ENCODE measurements around the gene HOXC10.

HOXC10 gene

GRCh38 chr12:53965281-53966084, 19.5 kb upstream of the HOXC10 start:
- no peak for DNase-seq (ENCODE audit: low spot score)

GRCh38 chr12:53966085-53966384, 18.9 kb upstream of the HOXC10 start:
- no peak for DNase-seq (ENCODE audit: low spot score)

DNA sequence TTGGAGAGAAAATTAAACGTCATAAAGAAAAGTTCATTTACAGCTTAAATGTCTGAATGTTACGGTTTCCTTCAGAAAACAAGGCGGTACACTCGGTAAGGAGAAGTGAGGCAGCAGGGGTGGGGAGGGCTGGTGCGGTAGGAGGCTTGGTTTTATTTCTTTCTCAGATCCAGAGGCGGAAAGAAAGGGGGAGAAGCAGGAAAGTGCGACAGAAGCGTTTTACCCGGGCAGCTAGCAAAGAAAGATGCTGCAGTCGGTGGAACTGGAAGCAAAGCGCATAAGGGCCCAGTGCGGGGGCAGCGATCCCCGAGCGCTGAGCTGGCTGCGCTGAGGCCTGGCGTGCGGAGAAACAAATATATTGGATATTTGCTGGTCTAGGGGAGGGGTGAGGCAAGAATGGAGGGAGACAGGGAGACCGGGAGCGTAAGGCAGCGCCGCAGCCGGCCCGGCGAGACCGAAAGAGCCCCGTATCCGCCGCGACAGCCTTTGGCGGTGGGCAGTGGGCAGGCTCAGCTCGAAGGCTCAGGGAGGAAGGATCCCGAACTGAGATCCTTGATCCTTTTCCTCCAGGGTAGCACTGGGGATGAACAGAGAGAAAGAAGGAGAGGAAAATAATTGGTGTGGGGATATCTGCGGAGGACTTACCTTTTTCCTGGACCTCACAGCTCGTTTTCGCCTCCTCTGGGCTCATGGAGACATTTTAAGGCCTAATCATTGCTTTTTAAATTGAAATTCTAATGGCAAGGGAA, 18.4 kb upstream of the HOXC10 start:
- no peak for DNase-seq (ENCODE audit: low spot score)

DNA sequence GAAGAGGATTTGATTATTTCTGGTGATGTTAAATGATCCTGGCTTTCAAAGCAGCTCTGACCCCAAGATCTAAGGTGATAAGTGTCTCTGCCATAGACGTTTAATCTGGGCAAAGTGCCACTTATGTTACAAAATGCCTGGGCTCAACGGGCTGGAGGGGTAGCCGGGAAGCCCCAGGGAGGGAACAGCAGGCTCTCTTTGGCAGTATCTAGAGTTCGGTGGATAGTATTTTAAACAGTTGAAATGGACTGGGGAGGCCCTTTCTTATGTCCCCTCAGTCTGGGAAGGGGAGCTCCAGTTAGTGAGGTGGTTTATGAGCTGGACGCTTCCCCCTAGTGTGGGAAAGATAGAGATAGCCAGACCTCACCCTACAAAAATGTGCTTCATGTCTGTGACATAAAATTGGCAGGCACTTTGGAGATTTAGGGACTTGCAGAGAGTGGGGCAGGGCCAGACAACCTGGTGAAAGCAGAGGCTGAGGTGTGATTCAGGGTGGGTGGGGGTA, 17.5 kb upstream of the HOXC10 start:
- DNase-seq (ENCODE audit: low spot score): no peak

DNA sequence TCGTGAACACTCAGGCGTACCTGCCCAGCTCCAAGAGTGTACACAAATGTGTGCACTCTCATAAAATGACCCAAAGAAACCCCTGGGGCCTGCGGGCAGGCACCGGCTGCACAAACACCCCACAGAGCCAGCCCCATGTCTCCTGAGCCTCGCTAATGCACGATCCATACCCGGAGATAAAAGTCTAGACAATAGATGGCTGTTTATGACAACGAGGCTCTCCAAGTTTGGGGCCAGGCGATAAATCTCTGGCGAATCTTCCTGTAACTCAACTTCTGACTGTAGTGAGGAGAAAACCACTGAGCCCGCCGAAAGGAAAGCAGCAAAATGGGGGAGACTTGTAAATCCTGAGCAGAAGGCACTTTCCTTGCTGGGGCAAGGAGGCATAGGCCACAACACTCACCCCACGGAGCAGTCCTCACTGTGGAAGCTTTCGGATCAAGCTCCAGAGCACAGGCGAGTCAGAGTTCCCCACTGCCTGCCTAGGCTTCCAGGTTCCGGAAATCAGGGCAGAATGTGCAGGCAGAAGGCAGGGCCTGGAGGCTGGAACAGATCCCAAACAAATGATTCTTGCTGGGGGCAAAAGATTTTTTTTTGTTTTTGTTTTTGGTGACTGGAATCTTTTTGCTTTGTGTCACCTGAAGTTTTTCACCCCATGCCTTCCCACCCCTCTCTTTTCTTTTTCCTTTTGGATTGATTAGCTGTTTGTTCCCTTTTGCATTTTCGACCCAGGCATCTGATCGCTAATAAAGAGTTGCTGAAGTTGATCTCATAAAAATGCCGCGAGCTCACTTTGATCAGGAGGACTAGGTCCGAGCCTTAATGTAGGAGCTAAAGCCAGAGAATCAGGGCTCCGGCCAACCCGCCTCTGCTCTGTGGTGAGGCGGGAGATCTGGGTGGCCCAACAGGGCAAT, 16.5 kb upstream of the HOXC10 start:
- DNase-seq (ENCODE audit: low spot score): no peak

GRCh38 chr12:53969588-53970259, 15.2 kb upstream of the HOXC10 start:
- DNase-seq (ENCODE audit: low spot score): no peak

GRCh38 chr12:53970451-53970850, 14.5 kb upstream of the HOXC10 start:
- no peak for DNase-seq (ENCODE audit: low spot score)

DNA sequence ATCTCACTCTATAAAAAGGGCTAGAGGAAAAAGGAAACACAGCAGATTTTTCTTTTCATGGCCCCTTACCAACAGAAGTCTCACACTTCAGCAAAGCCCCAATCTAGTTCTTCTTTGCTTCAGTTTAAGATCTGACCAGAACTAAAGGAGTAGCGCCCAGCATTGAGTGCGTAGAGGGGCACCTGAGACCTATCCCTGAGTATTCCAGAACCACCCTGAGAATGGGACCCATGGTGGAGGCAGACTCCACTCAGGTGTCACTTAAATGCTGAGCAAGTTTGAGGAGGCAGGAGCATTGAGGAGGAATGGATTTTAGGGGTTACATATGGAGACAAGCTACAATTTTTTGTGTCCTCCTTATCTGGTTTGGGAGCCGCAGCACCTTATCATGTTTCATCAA, 13.8 kb upstream of the HOXC10 start:
- DNase-seq (ENCODE audit: low spot score): no peak

- DNase-seq (ENCODE audit: low spot score): no peak
These were observed 13.3 kb upstream of the HOXC10 start for GRCh38 chr12:53971686-53972085.

DNA sequence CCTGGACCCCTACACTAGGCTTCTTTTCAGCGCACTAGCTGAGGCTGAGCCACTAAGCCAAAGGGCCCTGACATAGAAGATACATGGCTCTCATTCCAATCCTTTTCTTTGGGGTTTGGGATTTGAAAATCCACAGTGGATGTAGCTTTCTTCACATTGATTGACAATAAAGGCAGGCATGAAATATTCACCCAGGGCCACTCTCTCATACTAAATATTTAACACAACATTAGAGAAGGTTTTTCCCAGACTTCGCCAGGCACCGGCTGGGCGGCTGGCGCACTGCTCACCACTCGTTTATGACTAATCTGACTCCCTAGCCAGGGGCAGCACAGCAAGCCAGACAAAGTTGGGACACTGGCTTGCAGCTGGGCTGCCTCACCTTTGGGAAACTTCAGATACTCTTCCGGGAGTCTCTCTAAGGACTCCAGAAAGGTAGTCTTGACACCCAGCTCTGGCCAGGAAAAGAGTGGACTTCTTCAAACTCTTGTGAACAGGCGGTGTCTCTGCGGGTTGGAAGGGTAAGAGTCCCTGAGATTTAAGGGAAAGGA, 12.7 kb upstream of the HOXC10 start:
- DNase-seq (ENCODE audit: low spot score): no peak

- no peak for DNase-seq (ENCODE audit: low spot score)
These were observed 12.2 kb upstream of the HOXC10 start, which contains the start of gene HOXC11 for GRCh38 chr12:53972722-53973235. Gene HOXC11 (plus strand): TSS chr12:53973126. CDS start chr12:53973242, 116 bp downstream.

GRCh38 chr12:53973236-53974042, 11.5 kb upstream of the HOXC10 start:
- DNase-seq (ENCODE audit: low spot score): no peak

- DNase-seq (ENCODE audit: low spot score): peak; percentile 65
These were observed 10.6 kb upstream of the HOXC10 start, which contains the start of gene HOTAIR for GRCh38 chr12:53974084-53975063. Gene HOTAIR (minus strand): TSS chr12:53974954.

DNA sequence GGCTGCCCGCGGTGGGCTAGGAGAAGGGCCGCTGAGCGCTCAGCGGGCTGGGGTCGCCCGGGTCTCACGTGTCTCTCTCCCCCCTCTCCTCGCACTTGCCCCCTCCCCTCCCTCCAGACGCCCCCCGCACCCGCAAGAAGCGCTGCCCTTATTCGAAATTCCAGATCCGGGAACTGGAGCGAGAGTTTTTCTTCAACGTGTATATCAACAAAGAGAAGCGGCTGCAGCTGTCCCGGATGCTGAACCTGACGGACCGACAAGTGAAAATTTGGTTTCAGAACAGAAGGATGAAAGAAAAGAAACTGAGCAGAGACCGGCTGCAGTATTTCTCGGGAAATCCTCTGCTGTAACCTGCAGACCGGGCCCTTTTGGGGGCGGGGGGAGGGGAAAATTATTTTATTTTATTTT, 9.9 kb upstream of the HOXC10 start:
- DNase-seq (ENCODE audit: low spot score): no peak

DNA sequence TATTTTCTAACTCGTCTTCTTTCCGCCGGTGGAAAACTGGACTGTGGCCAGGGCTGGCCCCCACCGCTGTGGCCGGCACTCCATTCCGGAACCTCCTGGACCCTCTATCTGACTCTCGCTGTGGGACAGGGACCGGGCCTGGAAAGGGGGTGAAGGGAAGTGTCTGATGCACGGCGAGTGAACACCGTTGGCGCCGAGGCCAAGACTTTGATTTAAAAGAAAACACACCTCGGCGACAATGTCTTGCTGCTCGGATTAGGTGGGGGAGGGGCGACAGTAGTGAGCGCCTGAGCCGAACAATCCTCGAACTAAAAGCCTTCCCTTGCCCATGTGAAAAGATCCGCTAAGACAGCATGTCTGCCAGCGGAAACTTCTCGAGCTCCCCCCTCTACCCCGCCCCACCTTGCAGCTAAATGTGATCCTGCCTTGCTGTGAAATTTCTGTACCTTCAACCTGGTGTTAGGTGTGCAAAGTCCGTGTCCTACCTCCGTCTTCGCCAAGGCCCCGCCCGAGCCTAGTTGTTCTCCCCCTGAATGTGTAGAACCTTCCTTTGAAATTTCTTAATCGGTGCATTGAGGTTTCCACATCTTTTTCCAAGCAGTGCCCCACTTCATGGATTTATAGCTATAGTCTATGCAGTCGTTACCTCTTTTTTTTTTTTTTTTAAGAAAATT, 9.3 kb upstream of the HOXC10 start:
- DNase-seq (ENCODE audit: low spot score): no peak

DNA sequence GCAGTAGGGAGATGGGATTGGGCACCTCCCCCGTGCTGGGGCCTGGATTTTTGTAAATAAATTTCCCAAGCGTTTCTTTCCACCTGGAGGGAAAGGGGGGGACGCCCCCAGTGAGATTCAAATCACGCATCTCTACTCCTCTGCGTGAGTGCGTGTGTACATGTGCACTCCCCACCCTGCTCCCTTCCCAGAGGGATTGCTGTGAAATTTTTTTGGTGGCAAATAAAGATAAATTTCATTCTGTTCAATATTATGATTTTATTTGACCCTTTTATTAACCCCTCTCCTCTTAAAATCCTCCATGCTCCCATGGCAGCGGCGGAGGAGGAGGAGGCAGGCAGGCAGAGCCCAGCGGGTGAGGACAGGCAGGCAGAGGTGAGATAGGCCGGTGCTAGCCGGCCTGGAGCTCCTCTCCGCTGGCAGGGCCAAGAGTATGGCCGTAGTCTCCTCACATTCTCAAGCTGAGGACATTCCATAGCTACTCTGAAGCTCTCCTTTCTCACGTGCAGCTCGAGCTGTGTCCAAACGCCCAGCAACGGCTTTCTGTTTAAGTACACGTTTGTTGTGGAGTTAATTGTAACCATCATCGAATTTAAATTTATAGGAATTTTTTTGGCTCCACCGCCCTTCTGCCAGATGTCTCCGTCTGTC, 8.6 kb upstream of the HOXC10 start:
- DNase-seq (ENCODE audit: low spot score): no peak

GRCh38 chr12:53976823-53977595, 7.9 kb upstream of the HOXC10 start:
- no peak for DNase-seq (ENCODE audit: low spot score)
